GM18909 (cell line): ENCODE measurements around the gene RAI1.
A peak's percentile ranks its signal among the peaks of the same experiment; 100 is the strongest.

Experiments
- ATAC-seq: cut with Tn5 transposase; IDR thresholded peaks from one replicate; pipeline ENCODE4 v1.9.1; 2021; ENCODE audit warnings: mild to moderate bottlenecking; ENCODE audit not compliant: unreplicated experiment, poor library complexity

The RAI1 gene

DNA sequence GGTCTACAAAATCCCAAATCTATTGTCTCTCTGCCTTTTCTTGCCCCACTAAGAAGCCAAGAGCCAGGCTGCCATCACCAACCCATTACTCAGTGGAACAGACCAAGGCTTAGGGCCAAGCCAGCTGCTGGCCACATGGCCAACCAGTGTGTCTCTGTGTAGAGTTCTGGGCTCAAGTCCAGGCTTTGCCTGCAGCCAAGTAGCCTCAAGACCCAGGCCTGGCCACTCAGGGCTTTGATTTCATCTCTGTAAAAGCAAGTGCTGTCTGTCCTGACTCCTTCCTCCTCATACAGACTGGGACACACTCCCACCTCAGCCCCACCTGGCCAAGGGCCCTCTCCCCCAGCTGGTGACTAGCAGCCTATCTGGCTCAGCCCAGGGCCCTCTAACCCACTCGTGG, 140.9 kb downstream of the RAI1 start:
- ATAC-seq: no peak

DNA sequence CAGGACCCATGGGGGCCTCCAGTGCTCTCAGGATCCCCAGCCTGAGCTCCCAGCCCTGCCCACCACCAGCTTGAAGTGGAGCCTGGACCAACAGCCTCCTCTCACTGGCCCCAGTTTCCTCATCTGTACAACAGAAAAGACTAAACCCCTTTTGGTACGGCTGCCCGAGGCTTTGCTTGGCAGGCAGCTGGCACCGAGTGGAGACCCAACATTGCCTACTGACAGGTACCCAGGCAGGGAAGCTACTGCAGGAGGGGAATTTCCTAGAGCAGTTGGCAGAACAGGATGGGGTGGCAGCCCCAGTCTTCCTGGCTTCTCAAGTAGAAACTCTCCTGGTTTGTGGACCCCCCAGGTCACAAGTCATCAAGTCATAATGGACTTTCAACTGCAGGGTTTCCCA, 141.4 kb downstream of the RAI1 start:
- ATAC-seq: no peak

GRCh38 chr17:17823433-17824118, 142.3 kb downstream of the RAI1 start:
- ATAC-seq: peak; percentile 75

DNA sequence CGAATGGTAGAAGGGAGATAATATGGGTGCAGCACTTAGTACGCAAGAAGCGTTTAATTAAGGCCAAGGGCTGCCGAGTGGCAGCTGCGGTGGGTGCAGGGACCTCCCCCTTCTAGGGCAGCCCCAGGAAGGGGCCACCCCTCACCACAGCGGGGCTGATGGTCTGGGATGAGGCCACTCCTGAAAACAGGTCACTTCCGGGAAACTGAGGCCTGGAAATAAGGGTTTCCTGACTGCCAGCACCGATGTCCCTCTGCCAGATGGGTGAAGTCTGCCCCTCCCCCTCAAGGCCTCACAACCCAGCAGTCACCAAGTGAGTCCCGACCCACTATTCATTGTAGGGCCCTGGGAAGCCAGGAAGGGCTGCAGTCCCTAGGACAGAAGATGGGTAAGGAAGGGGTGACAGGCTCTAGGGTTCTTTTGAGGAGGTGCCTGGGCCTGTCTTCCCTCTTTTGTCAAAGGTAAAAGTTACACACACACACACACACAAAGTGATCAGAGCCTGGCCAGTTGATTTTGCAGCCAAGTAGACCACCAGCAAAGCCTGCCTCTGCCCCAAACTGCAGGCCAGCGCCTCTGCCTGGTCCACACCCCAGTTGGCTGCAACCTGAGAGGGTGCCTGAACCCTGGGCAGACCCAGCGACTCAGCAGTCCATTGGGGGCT, 143.0 kb downstream of the RAI1 start:
- ATAC-seq: peak; percentile 17

DNA sequence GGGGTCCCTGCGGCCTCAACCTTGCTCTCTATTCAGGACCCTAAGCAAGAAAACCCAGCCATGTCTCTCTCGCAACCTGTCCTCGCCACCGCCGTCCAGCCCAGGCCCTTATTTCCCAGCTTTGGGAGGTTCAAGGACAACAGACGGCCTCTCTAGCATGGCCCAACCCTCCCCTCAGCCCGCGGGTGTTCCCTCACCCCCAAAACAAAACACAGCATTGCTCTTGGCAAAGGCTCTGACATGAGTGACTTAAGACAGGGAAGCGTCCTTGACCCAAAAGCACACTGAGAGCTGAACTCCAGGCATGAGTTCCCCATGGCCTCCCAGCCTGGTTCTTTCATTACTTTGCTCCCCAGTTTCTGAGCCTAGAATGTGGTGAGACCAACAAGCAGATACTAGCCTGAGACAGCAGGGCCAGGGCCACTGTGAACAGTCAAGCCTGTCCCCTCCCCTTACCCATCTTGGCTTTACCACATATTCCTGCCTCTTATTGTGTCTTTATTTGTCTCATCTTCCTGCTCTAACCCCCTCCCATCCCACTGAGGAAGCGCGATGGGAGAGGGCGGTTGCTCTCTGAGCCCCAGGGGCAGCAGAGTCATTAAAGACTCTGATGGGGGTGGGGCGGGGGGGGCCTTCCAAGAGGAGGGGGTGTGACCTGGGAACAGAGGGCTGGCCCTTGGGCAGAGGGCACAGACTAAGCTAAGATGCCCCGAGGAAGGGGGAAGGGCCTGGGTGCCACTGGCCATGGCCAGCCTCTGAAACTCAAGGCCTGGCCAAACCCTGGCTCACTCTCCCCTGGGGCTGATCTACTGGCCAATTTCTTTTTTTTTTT, 143.7 kb downstream of the RAI1 start:
- ATAC-seq: no peak

GRCh38 chr17:17826342-17826713, 145.1 kb downstream of the RAI1 start:
- no peak for ATAC-seq

GRCh38 chr17:17826942-17827785, 145.9 kb downstream of the RAI1 start:
- ATAC-seq: no peak

- ATAC-seq: no peak
Observed at GRCh38 chr17:17827826-17828621, 146.8 kb downstream of the RAI1 start.

GRCh38 chr17:17830269-17830567, 149.0 kb downstream of the RAI1 start:
- ATAC-seq: no peak

DNA sequence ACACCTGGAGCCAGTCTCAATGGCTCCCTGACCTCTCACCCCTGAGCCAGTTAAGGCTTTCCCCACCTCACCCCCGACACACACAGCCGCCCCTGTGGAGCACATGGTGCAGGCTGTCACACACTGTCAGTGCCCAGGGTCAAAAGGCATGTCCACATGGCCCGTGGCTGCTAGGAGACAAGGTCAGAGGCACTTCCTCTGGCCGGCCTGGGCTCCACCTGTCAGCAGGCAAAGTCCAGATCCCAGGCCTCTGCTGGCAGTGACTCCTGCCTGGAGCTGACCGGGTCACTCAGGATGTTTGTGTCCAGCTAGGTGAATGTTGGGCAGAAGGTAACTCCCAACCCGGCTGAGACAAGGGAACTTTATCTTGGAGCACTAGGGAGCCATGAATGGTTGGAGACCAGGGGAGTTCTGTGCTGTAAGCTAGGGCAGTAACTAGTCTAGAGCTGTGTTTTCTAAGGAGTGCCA, 149.5 kb downstream of the RAI1 start:
- ATAC-seq: no peak

DNA sequence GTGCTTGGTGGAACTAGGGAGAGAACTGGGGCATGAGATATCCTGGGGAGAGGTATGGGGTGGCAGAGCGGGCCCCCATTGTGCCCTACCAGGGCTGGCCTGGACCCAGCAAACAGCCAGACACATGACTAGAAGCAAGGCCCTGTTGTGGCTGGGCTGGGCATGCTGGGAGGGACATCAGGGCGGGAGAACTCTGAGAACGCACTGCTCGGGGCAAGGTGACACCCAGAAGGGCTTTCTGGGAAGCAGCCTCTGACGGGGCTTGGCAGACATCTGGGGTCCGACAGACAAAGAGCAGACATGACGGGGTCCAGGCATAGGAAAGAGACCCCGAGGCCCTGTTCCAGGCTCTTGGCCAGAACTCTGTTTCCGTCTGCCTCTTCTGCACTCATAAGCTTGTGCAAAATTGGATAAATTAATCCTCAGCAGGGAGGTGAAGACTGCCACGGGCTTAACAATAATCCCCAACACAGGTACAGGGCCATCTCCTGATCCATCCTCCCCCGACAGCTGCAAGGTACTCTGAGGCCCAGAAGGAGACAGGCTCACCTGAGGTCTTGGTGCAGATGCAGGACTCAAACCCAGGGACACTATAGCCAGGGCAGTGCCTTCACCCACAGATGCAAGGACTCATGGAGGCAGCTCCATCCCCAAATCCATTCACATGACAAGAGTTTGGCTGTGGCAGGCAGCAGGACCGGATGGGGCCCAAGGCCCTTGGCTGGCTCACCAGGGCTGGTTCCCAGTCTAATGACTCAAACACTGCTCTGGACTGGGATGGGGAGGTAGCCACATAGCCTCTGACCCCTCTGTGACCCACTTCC, 150.2 kb downstream of the RAI1 start:
- no peak for ATAC-seq

- no peak for ATAC-seq
Observed at GRCh38 chr17:17832032-17832363, 150.7 kb downstream of the RAI1 start.

- no peak for ATAC-seq
Observed at GRCh38 chr17:17833658-17834357, 152.6 kb downstream of the RAI1 start.

DNA sequence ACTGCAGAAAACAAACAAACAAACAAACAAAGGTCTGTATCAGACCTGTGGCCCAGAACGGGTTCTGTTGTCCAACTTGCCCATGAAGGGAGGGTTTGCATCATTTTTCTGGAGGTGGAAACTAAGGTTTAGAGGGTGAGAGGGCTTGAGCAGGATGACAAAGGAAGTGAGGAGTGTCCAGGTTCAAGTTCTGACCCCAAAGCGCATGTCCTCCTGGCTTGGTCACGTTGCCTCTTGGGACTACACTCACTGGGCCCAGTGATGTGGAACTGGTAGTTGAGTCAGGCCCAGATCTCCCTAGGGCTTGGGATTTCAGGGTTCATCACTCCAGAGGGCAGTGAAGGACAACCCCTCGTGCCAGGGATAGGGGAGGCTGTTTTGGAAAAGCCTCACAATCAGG, 153.7 kb downstream of the RAI1 start:
- no peak for ATAC-seq

DNA sequence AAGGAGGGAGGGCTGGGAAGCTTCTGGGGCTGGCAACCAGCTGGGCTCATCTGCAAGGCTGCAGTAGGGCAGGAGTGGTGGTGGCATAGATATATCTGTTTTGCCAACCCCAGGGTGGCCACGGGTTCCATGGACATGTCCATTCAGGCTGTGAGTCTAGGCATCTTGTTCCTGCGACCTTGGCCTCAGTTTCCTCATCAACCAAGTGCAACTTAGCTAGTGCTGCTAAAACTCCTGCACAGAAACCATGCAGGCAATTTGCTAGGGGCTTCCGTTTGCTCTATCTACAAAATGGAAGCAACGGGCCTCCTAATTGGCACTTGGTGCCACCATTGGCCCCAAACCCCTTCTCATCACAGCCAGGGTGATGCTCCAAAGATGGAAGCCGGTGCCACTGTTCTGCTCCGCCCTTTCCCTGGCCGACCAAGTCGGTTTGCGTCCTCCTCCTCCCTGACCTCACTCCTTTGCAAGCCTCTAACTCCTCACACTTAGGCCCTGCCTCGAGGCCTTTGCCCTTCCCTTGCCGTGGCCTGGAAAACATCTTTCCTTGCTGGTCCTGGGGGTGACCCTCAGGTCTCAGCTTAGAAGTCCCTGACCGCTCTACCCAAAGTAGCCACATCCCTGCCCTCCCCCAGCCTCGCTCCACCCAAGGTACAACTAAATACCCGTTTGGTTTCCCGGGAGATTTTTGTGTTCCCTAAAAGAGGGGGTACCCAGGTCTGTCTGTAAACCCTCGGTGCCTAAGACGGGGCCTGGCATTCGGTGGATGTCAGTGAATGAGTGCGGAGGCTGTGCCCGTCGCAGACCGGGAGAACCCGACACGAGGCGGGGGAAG, 154.4 kb downstream of the RAI1 start:
- no peak for ATAC-seq

- ATAC-seq: peak; percentile 70
Observed at GRCh38 chr17:17836250-17836817, 155.1 kb downstream of the RAI1 start.

- peak; percentile 36 for ATAC-seq
Observed at GRCh38 chr17:17836818-17837379, 155.6 kb downstream of the RAI1 start, which contains the start of gene SREBF1. Gene SREBF1 (minus strand): TSS chr17:17836986. CDS start chr17:17836817, 169 bp downstream.
